GM12874 (cell line): ENCODE measurements around the gene MAVS.

ENCODE experiments used
- CTCF ChIP-seq: IDR thresholded peaks from 2 replicates; pipeline ENCODE4 v1.5.1; 2011; ENCODE audit warnings: low read depth, mild to moderate bottlenecking, control low read depth, low read length, moderate library complexity; ENCODE audit not compliant: insufficient read depth

Gene MAVS

GRCh38 chr20:3904224-3904623 is 57.6 kb downstream of the MAVS start:
- no peak for TF ChIP-seq CTCF

- TF ChIP-seq CTCF = no peak
These were observed 58.2 kb downstream of the MAVS start for GRCh38 chr20:3904857-3905256.

- no peak for TF ChIP-seq CTCF
These were observed 62.0 kb downstream of the MAVS start for GRCh38 chr20:3908667-3909066.

GRCh38 chr20:3909952-3910366 is 63.3 kb downstream of the MAVS start:
- TF ChIP-seq CTCF = no peak

- TF ChIP-seq CTCF = no peak
These were observed 64.2 kb downstream of the MAVS start for GRCh38 chr20:3910853-3911252.

GRCh38 chr20:3911956-3912355 is 65.3 kb downstream of the MAVS start:
- TF ChIP-seq CTCF = no peak

GRCh38 chr20:3914446-3914845 is 67.8 kb downstream of the MAVS start:
- no peak for TF ChIP-seq CTCF

- TF ChIP-seq CTCF = no peak
These were observed 69.1 kb downstream of the MAVS start for GRCh38 chr20:3915691-3916090.
